ENCODE results near the gene STON2.

Gene STON2

DNA sequence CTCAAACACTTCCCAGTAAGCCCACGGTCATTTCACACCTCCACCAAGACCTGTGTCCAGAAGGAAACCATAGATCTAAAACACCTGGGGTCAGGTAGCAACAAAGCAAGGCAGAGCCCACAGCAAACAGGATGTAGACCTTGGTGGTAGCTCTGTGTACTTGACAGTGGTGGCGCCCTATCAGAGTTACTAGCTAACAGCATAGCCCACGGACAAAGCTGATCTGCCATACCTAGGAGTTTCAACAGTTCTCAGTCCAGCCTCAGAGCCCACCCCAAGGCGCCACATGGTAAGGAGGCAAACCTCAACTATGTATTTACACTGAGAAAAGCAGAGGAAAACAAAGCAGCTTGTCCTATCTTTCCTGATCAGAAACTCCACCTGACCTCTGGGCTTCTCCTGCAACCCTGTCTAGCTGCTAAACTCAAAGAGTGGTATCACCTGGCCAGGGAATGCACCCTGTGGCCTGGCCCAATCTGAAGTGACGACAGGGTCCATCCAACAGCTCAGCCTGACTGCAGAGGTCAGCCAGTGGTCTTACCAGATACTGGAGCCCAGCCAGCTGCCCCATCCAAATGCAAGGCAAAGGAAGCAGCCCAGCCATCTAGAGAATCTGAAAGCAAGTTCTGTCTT, 46.3 kb downstream of the STON2 start:
- DNase-seq (ENCODE audit: low read depth, low spot score), result no peak
- ChIA-PET POLR2A (no interaction called here), CTCF (no interaction called here)
- TF ChIP-seq, protein P1, sequence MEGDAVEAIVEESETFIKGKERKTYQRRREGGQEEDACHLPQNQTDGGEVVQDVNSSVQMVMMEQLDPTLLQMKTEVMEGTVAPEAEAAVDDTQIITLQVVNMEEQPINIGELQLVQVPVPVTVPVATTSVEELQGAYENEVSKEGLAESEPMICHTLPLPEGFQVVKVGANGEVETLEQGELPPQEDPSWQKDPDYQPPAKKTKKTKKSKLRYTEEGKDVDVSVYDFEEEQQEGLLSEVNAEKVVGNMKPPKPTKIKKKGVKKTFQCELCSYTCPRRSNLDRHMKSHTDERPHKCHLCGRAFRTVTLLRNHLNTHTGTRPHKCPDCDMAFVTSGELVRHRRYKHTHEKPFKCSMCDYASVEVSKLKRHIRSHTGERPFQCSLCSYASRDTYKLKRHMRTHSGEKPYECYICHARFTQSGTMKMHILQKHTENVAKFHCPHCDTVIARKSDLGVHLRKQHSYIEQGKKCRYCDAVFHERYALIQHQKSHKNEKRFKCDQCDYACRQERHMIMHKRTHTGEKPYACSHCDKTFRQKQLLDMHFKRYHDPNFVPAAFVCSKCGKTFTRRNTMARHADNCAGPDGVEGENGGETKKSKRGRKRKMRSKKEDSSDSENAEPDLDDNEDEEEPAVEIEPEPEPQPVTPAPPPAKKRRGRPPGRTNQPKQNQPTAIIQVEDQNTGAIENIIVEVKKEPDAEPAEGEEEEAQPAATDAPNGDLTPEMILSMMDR (IDR thresholded peaks at IDR 0.05; ENCODE audit: insufficient read depth, low read length, missing control alignments), result no peak
- no peak overlapping the region for H3K4me3 ChIP-seq (ENCODE audit: low read depth, low read length)

DNA sequence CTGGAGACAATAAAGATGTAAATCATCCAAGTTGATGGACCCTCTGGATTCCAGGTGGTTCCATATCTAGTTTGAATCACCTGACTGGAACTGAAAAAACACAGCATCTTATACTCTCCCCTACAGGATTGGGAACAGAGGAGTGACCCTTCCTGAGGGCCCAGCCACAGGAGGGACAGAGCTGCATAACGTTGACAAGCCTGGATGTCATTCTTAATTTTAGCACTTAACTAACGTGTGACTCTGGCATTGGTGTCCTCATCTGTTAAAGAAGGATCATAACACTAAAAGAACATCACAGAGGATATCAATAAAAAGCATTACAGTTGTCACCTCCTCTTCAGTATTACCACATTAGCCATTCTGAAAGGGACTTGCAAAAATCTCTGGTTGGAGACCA, 47.7 kb downstream of the STON2 start:
- DNase-seq (ENCODE audit: low read depth, low spot score), result no peak
- TF ChIP-seq, protein P1 (IDR thresholded peaks at IDR 0.05; ENCODE audit: insufficient read depth, low read length, missing control alignments), result no peak
- CTCF ChIA-PET, result no interaction called here
- POLR2A ChIA-PET, result no interaction called here
- H3K4me3 ChIP-seq (ENCODE audit: low read depth, low read length), result no peak overlapping the region

DNA sequence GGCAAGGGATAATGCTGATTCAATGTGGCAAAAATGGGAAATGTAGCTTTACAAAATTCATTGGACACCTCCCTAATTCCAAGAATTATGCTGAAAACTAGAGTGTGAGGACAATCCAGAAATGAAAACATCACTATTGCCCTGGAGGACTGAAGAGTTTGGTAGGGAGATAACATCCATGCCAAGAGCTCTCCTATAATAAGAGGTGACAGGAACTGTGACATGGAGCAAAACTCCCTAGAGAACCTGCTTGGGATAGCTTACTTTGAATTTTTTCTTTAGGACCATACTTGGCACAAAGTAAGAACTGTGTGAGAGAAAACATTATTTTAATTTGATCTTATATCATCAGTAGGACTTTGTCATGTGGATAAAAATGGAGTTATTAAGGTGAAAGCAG, 48.9 kb downstream of the STON2 start:
- CTCF ChIA-PET, result no interaction called here
- POLR2A ChIA-PET, result no interaction called here
- DNase-seq (ENCODE audit: low read depth, low spot score), result no peak
- no peak overlapping the region for H3K4me3 ChIP-seq (ENCODE audit: low read depth, low read length)
- TF ChIP-seq, protein P1 (IDR thresholded peaks at IDR 0.05; ENCODE audit: insufficient read depth, low read length, missing control alignments), result no peak

GRCh38 chr14:81350344-81351130, 49.6 kb downstream of the STON2 start:
- ChIA-PET CTCF (no interaction called here), POLR2A (no interaction called here)
- no peak overlapping the region for H3K4me3 ChIP-seq (ENCODE audit: low read depth, low read length)
- DNase-seq (ENCODE audit: low read depth, low spot score), result no peak
- TF ChIP-seq, protein P1 (IDR thresholded peaks at IDR 0.05; ENCODE audit: insufficient read depth, low read length, missing control alignments), result no peak

DNA sequence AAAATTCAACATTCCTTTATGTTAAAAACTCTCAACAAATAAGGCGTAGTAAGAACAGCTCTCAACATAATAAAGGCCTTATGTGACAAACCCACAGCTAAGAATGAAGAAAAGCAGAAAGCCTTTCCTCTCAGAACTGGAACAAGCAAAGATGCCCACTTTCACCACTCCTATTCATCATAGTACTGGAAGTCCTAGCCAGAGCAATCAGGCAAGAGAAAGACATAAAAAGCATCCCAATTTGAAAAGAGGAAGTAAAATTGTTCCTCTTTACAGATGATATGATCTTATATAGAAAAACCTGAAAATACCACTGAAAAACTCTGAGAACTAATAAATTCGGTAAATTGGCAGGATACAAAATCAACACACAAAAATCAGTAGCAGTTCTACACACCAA, 52.1 kb downstream of the STON2 start:
- ChIA-PET POLR2A (no interaction called here), CTCF (no interaction called here)
- TF ChIP-seq, protein P1 (IDR thresholded peaks at IDR 0.05; ENCODE audit: insufficient read depth, low read length, missing control alignments), result no peak
- no peak for DNase-seq (ENCODE audit: low read depth, low spot score)
- no peak overlapping the region for H3K4me3 ChIP-seq (ENCODE audit: low read depth, low read length)

GRCh38 chr14:81345781-81346180, 54.3 kb downstream of the STON2 start:
- ChIA-PET POLR2A (no interaction called here), CTCF (no interaction called here)
- TF ChIP-seq, protein P1 (IDR thresholded peaks at IDR 0.05; ENCODE audit: insufficient read depth, low read length, missing control alignments), result no peak
- H3K4me3 ChIP-seq (ENCODE audit: low read depth, low read length), result no peak overlapping the region
- DNase-seq (ENCODE audit: low read depth, low spot score), result no peak

Data from AG04449 (cell line).